ENCODE data around the gene HOXC10.

The HOXC10 gene

DNA sequence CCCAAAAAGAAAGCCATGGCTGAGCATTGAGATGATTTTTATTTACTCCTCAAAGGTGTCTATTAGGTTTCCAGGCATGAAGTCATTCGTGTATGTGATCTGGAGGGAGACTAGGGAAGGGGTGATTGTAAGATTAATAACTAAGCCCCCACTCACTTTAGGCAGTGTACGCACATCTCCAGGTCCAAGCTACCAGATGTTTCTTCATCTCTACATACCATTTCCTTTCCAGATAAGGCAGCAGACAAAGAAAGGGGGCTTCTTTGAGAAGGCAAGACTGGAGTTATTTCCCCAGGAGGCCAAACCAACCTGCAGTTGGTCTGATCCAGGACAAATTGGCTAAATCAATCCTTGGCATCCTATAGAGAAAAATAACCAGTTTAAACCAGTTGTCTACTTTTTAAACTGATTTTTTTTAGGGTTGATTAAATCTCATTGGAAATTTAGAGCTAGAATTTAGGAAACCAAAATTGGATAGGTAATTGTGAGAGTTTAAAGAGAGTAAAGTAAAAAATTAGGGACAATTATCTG is 42.4 kb upstream of the HOXC10 start:
- Histone ChIP-seq H3K27ac (ENCODE audit: low read length) (no peak overlapping the region), H3K9ac (ENCODE audit: low read depth, low read length) (no peak overlapping the region), H3K9me3 (ENCODE audit: insufficient read depth, low read depth, low read length) (peaks cover 2% of the 10 kb centered on the region; the same call in 1 of the 2 replicates), H3K4me3 (ENCODE audit: low read length) (no peak overlapping the region), H3K27me3 (ENCODE audit: insufficient read depth, low read length) (peaks cover 100% of the 10 kb centered on the region), H3K36me3 (ENCODE audit: insufficient read depth, low read depth, low read length) (no peaks in the 10 kb centered on the region), H3K4me1 (ENCODE audit: insufficient read depth, low read length) (no peaks in the 10 kb centered on the region)

DNA sequence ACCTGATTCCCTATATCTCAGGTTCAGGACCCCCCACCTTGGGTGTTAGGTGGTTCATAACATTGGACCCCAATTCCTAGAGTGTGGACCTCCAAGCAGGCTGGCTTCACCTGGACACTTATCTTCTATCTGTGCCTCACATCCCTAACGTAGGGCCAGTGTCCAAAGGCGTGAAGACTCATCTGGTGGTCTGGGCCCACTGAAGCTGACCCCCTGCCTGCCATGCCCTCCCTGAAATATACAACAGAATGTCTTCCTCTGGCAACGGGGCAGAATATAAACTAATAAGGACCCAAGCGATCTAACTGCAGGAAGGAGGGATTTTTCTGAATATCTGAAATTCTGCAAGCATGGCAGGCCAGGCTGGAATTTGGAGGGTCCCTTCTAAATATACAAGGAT is 40.7 kb upstream of the HOXC10 start:
- no peak overlapping the region for H3K9ac ChIP-seq (ENCODE audit: low read depth, low read length)
- no peaks in the 10 kb centered on the region; the same call in 1 of the 2 replicates for H3K9me3 ChIP-seq (ENCODE audit: insufficient read depth, low read depth, low read length)
- no peaks in the 10 kb centered on the region for H3K36me3 ChIP-seq (ENCODE audit: insufficient read depth, low read depth, low read length)
- peaks cover 100% of the 10 kb centered on the region for H3K27me3 ChIP-seq (ENCODE audit: insufficient read depth, low read length)
- no peak overlapping the region for H3K4me3 ChIP-seq (ENCODE audit: low read length)
- no peaks in the 10 kb centered on the region for H3K4me1 ChIP-seq (ENCODE audit: insufficient read depth, low read length)
- no peak overlapping the region for H3K27ac ChIP-seq (ENCODE audit: low read length)

DNA sequence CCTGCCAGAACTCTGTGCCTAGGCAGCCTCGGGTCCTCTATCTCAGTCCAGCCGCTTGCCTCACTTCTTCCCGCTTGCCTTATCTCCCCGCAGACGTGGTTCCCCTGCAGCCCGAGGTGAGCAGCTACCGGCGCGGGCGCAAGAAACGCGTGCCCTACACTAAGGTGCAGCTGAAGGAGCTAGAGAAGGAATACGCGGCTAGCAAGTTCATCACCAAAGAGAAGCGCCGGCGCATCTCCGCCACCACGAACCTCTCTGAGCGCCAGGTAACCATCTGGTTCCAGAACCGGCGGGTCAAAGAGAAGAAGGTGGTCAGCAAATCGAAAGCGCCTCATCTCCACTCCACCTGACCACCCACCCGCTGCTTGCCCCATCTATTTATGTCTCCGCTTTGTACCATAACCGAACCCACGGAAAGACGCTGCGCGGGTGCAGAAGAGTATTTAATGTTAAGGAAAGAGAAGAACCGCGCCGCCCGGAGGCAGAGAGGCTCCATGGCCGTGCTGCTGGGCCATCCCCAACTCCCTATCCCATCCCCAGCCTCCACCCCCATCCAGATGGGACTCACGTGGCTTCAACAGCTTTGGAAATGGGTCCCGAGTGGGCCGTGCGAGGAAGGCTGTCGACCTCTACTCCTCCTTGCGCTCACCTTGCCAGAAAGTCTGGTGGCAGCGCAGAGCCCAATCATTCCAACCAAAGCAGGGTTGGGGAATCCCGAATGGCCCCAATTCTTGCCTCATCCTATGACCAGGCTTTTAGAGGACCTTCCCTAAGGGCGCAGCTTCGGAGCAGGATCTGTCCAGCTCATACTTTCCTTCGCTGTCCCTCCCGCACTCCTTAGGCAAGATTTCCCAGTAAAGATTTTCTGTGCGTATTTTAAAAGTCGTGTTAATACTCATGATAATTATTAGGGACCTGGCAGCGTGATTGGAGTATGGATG is 39.8 kb upstream of the HOXC10 start:
- H3K27me3 ChIP-seq (ENCODE audit: insufficient read depth, low read length), result peaks cover 100% of the 10 kb centered on the region
- H3K27ac ChIP-seq (ENCODE audit: low read length), result no peak overlapping the region
- no peak overlapping the region for H3K4me3 ChIP-seq (ENCODE audit: low read length)
- H3K9ac ChIP-seq (ENCODE audit: low read depth, low read length), result no peak overlapping the region
- H3K36me3 ChIP-seq (ENCODE audit: insufficient read depth, low read depth, low read length), result no peaks in the 10 kb centered on the region
- no peaks in the 10 kb centered on the region for H3K4me1 ChIP-seq (ENCODE audit: insufficient read depth, low read length)
- no peaks in the 10 kb centered on the region; the same call in 1 of the 2 replicates for H3K9me3 ChIP-seq (ENCODE audit: insufficient read depth, low read depth, low read length)

DNA sequence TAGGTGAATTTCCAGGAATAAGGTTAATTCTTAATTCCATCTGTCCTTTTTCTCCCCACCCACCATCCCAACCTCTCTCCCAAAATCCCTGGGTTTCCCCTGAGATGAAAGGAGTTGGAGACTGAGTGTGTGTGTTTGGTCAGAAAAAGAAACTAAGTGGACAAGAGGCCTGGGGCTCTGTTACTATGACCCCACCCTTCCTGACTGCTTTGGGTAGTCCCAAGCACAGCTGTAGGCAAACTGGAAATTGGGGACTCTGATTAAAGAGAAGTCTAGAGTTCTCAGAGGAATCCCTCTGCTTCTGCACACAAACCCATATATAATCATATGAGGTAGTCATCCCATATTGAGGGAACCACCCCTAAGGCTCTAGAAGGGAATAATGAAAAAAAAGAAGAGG is 37.2 kb upstream of the HOXC10 start:
- Histone ChIP-seq H3K27me3 (ENCODE audit: insufficient read depth, low read length) (peaks cover 100% of the 10 kb centered on the region), H3K36me3 (ENCODE audit: insufficient read depth, low read depth, low read length) (no peaks in the 10 kb centered on the region)

GRCh38 chr12:53948650-53949593 is 36.0 kb upstream of the HOXC10 start:
- Histone ChIP-seq H3K4me3 (ENCODE audit: low read length) (no peak overlapping the region), H3K9me3 (ENCODE audit: insufficient read depth, low read depth, low read length) (no peaks in the 10 kb centered on the region; the same call in 1 of the 2 replicates), H3K27me3 (ENCODE audit: insufficient read depth, low read length) (peaks cover 100% of the 10 kb centered on the region), H3K4me1 (ENCODE audit: insufficient read depth, low read length) (no peaks in the 10 kb centered on the region), H3K27ac (ENCODE audit: low read length) (no peak overlapping the region), H3K36me3 (ENCODE audit: insufficient read depth, low read depth, low read length) (no peaks in the 10 kb centered on the region), H3K9ac (ENCODE audit: low read depth, low read length) (no peak overlapping the region)

More for the DNA sequence above, 37.2 kb upstream of the HOXC10 start:
- H3K9me3 ChIP-seq (ENCODE audit: insufficient read depth, low read depth, low read length), result no peaks in the 10 kb centered on the region; the same call in 1 of the 2 replicates
- no peak overlapping the region for H3K4me3 ChIP-seq (ENCODE audit: low read length)
- no peak overlapping the region for H3K9ac ChIP-seq (ENCODE audit: low read depth, low read length)
- no peak overlapping the region for H3K27ac ChIP-seq (ENCODE audit: low read length)
- H3K4me1 ChIP-seq (ENCODE audit: insufficient read depth, low read length), result no peaks in the 10 kb centered on the region

- H3K4me1 ChIP-seq (ENCODE audit: insufficient read depth, low read length), result no peaks in the 10 kb centered on the region
- H3K36me3 ChIP-seq (ENCODE audit: insufficient read depth, low read depth, low read length), result no peaks in the 10 kb centered on the region
- H3K27ac ChIP-seq (ENCODE audit: low read length), result no peak overlapping the region
- no peak overlapping the region for H3K9ac ChIP-seq (ENCODE audit: low read depth, low read length)
- H3K27me3 ChIP-seq (ENCODE audit: insufficient read depth, low read length), result peaks cover 100% of the 10 kb centered on the region
- no peak overlapping the region for H3K4me3 ChIP-seq (ENCODE audit: low read length)
- no peaks in the 10 kb centered on the region; the same call in 1 of the 2 replicates for H3K9me3 ChIP-seq (ENCODE audit: insufficient read depth, low read depth, low read length)
Measured at GRCh38 chr12:53949631-53950436, 35.1 kb upstream of the HOXC10 start.

- peaks cover 100% of the 10 kb centered on the region for H3K27me3 ChIP-seq (ENCODE audit: insufficient read depth, low read length)
- H3K9ac ChIP-seq (ENCODE audit: low read depth, low read length), result no peak overlapping the region
- H3K9me3 ChIP-seq (ENCODE audit: insufficient read depth, low read depth, low read length), result no peaks in the 10 kb centered on the region; the same call in 1 of the 2 replicates
- no peak overlapping the region for H3K4me3 ChIP-seq (ENCODE audit: low read length)
- H3K4me1 ChIP-seq (ENCODE audit: insufficient read depth, low read length), result no peaks in the 10 kb centered on the region
- no peak overlapping the region for H3K27ac ChIP-seq (ENCODE audit: low read length)
- no peaks in the 10 kb centered on the region for H3K36me3 ChIP-seq (ENCODE audit: insufficient read depth, low read depth, low read length)
Measured at GRCh38 chr12:53950437-53950773, 34.5 kb upstream of the HOXC10 start.

GRCh38 chr12:53950789-53951576 is 34.0 kb upstream of the HOXC10 start:
- H3K9ac ChIP-seq (ENCODE audit: low read depth, low read length), result no peak overlapping the region
- H3K27ac ChIP-seq (ENCODE audit: low read length), result no peak overlapping the region
- peaks cover 100% of the 10 kb centered on the region for H3K27me3 ChIP-seq (ENCODE audit: insufficient read depth, low read length)
- H3K9me3 ChIP-seq (ENCODE audit: insufficient read depth, low read depth, low read length), result no peaks in the 10 kb centered on the region; the same call in 1 of the 2 replicates
- no peaks in the 10 kb centered on the region for H3K4me1 ChIP-seq (ENCODE audit: insufficient read depth, low read length)
- no peaks in the 10 kb centered on the region for H3K36me3 ChIP-seq (ENCODE audit: insufficient read depth, low read depth, low read length)
- no peak overlapping the region for H3K4me3 ChIP-seq (ENCODE audit: low read length)

DNA sequence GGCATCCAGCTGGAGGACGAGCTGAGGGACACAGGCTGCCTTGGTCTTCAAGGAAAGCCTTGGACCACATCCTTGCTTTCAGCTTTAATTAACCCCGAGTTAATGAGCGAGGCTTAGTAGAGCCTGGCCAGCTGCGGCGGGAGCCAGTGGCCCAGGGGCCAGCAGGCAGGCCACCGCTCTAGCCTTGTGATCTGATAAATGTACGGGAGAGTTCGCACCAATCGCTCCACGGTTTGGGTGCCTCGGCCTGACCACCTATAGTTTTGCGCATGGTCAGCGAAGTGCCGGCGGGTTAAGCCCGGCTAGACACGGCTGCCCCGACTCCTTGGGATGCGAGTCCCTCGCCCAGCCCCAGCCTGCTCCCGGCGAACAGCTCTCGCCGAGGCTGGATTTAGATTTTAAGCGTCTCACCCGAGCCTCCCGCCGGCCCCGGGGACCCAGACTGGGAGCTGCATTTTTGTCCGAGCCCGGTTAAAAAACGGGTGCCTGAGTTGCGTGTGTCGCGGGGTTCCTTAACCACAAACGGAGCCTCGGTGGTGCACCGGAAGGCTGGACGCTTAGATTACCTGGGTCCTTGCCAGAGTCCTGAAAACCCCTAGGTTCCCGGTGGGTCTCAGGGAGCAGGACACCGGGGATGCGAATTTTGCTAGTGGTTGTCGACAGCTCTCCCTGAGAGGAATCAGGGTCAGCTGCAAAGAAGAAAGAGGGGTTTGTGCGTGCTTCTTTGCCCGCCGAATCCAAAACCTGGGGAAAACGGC is 33.2 kb upstream of the HOXC10 start:
- Histone ChIP-seq H3K27ac (ENCODE audit: low read length) (no peak overlapping the region), H3K4me3 (ENCODE audit: low read length) (no peak overlapping the region), H3K36me3 (ENCODE audit: insufficient read depth, low read depth, low read length) (no peaks in the 10 kb centered on the region), H3K9ac (ENCODE audit: low read depth, low read length) (no peak overlapping the region), H3K4me1 (ENCODE audit: insufficient read depth, low read length) (no peaks in the 10 kb centered on the region), H3K9me3 (ENCODE audit: insufficient read depth, low read depth, low read length) (peaks cover 6% of the 10 kb centered on the region; the same call in 1 of the 2 replicates), H3K27me3 (ENCODE audit: insufficient read depth, low read length) (peaks cover 100% of the 10 kb centered on the region)

- no peak overlapping the region for H3K9ac ChIP-seq (ENCODE audit: low read depth, low read length)
- no peak overlapping the region for H3K4me3 ChIP-seq (ENCODE audit: low read length)
- peaks cover 8% of the 10 kb centered on the region; the same call in 1 of the 2 replicates for H3K9me3 ChIP-seq (ENCODE audit: insufficient read depth, low read depth, low read length)
- H3K27ac ChIP-seq (ENCODE audit: low read length), result no peak overlapping the region
- H3K36me3 ChIP-seq (ENCODE audit: insufficient read depth, low read depth, low read length), result no peaks in the 10 kb centered on the region
- no peaks in the 10 kb centered on the region for H3K4me1 ChIP-seq (ENCODE audit: insufficient read depth, low read length)
- peaks cover 100% of the 10 kb centered on the region for H3K27me3 ChIP-seq (ENCODE audit: insufficient read depth, low read length)
Measured at GRCh38 chr12:53952335-53952694, 32.6 kb upstream of the HOXC10 start.

Measured in iPS-20b (cell line).